DOHH2 (cell line): ENCODE data around the gene MARK3.

Source experiments
- H3F3A ChIP-seq: fragments of 200-600 bp; sonication (generic), shearing (Covaris generic); 2 replicates; pipeline ENCODE4 v1.6.0; 2016; ENCODE audit warnings: antibody characterized with exemption, mild to moderate bottlenecking; ENCODE audit not compliant: control insufficient read depth, insufficient read depth
- H3K27ac ChIP-seq: fragments of 200-600 bp; sonication (generic); 2 replicates; pipeline ENCODE4 v1.5.1; 2014; ENCODE audit warnings: low read depth, mild to moderate bottlenecking, low read length, moderate library complexity
- H3K27me3 ChIP-seq: fragments of 200-600 bp; sonication (generic); 2 replicates; pipeline ENCODE4 v1.6.1; 2014; ENCODE audit warnings: mild to moderate bottlenecking, low read length, mixed read lengths; ENCODE audit not compliant: control insufficient read depth
- H3K36me3 ChIP-seq: fragments of 200-600 bp; sonication (generic); 2 replicates; pipeline ENCODE4 v1.6.1; 2014; ENCODE audit warnings: mild to moderate bottlenecking, low read length, moderate library complexity, mixed read lengths; ENCODE audit not compliant: control insufficient read depth
- H3K4me1 ChIP-seq: fragments of 200-600 bp; sonication (generic); 2 replicates; pipeline ENCODE4 v1.6.1; 2014; ENCODE audit warnings: mild to moderate bottlenecking, low read length, mixed read lengths; ENCODE audit not compliant: control insufficient read depth
- H3K4me2 ChIP-seq: fragments of 200-600 bp; sonication (generic); 2 replicates; pipeline ENCODE4 v1.6.0; 2014; ENCODE audit warnings: mild to moderate bottlenecking, low read length, moderate library complexity
- H3K4me3 ChIP-seq: fragments of 200-600 bp; sonication (generic); 2 replicates; pipeline ENCODE4 v1.5.1; 2014; ENCODE audit warnings: mild to moderate bottlenecking, low read length, mixed read lengths
- H3K79me2 ChIP-seq: fragments of 200-600 bp; sonication (generic); 2 replicates; pipeline ENCODE4 v1.6.1; 2014; ENCODE audit warnings: mild to moderate bottlenecking, low read length, mixed read lengths; ENCODE audit not compliant: control insufficient read depth
- H3K9me2 ChIP-seq: fragments of 200-600 bp; sonication (generic); replicated peaks from 2 replicates; pipeline ENCODE4 v1.6.1; 2014; ENCODE audit warnings: mild to moderate bottlenecking, low read length, mixed read lengths; ENCODE audit not compliant: control insufficient read depth
- H3K9me3 ChIP-seq: fragments of 200-600 bp; sonication (generic); 2 replicates; pipeline ENCODE4 v1.6.1; 2014; ENCODE audit warnings: antibody characterized with exemption, low read length, mixed read lengths; ENCODE audit not compliant: control insufficient read depth, insufficient read depth
- H4K20me1 ChIP-seq: fragments of 200-600 bp; sonication (generic); 2 replicates; pipeline ENCODE4 v1.6.0; 2014; ENCODE audit warnings: low read depth, mild to moderate bottlenecking, antibody characterized with exemption, low read length, moderate library complexity; ENCODE audit not compliant: control insufficient read depth, insufficient read depth
- EZH2phosphoT487 ChIP-seq: fragments of 200-600 bp; sonication (generic); IDR thresholded peaks from 2 replicates; pipeline ENCODE4 v1.6.1; 2017; ENCODE audit warnings: borderline replicate concordance, mild to moderate bottlenecking, antibody characterized with exemption, low read length, moderate library complexity, mixed read lengths
- TF ChIP-seq, protein P1 (sequence below): fragments of 200-600 bp; sonication (generic); IDR thresholded peaks from one replicate; pipeline ENCODE4 v1.5.1; 2014; ENCODE audit warnings: antibody characterized with exemption, mild to moderate bottlenecking, low read depth, low read length; ENCODE audit not compliant: poor library complexity, severe bottlenecking

MARK3 gene

DNA sequence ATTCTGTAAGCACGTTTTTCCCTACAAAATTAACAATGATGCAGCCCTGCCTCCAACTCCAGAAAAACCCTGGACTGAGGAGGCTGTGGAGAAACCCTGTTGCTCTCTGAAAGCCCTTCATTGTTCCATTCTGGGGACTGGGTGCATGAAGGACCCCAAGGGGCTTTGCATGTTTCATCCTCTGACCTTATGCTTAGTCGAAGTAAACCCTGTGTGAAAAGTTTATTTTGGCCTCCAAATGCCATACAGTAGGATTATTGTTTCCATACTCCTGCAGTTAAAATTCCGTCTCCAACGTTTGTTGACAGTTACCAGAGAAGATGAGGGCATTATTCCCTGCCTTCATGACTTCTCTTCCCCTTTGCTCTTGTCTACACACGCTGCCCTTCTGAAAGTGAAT, 91.4 kb downstream of the MARK3 start:
- no peaks in the 10 kb centered on the region for H3K9me2 ChIP-seq
- H3K27ac ChIP-seq: no peak overlapping the region

GRCh38 chr14:103480595-103480994, 95.4 kb downstream of the MARK3 start:
- Histone ChIP-seq H3K27ac (peak overlapping the region; percentile 22), H3K4me1 (peaks cover 23% of the 10 kb centered on the region), H3K79me2 (no peaks in the 10 kb centered on the region), H3K36me3 (peaks cover 38% of the 10 kb centered on the region), H3F3A (peaks cover 5% of the 10 kb centered on the region), H3K9me3 (no peaks in the 10 kb centered on the region), H3K27me3 (no peaks in the 10 kb centered on the region), H3K4me3 (peak overlapping the region; percentile 9; the same call in 1 of the 2 replicates), H4K20me1 (no peaks in the 10 kb centered on the region), H3K4me2 (peak overlapping the region; percentile 49), H3K9me2 (no peaks in the 10 kb centered on the region)
- no peak for TF ChIP-seq EZH2phosphoT487
- TF ChIP-seq, protein P1, sequence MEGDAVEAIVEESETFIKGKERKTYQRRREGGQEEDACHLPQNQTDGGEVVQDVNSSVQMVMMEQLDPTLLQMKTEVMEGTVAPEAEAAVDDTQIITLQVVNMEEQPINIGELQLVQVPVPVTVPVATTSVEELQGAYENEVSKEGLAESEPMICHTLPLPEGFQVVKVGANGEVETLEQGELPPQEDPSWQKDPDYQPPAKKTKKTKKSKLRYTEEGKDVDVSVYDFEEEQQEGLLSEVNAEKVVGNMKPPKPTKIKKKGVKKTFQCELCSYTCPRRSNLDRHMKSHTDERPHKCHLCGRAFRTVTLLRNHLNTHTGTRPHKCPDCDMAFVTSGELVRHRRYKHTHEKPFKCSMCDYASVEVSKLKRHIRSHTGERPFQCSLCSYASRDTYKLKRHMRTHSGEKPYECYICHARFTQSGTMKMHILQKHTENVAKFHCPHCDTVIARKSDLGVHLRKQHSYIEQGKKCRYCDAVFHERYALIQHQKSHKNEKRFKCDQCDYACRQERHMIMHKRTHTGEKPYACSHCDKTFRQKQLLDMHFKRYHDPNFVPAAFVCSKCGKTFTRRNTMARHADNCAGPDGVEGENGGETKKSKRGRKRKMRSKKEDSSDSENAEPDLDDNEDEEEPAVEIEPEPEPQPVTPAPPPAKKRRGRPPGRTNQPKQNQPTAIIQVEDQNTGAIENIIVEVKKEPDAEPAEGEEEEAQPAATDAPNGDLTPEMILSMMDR: no peak

More for the DNA sequence above, 91.4 kb downstream of the MARK3 start:
- no peaks in the 10 kb centered on the region for H3K9me3 ChIP-seq
- peaks cover 5% of the 10 kb centered on the region for H3F3A ChIP-seq
- H4K20me1 ChIP-seq: no peaks in the 10 kb centered on the region
- H3K4me3 ChIP-seq: no peak overlapping the region
- H3K79me2 ChIP-seq: no peaks in the 10 kb centered on the region
- H3K4me2 ChIP-seq: no peak overlapping the region
- no peaks in the 10 kb centered on the region for H3K27me3 ChIP-seq
- H3K36me3 ChIP-seq: peaks cover 50% of the 10 kb centered on the region
- peaks cover 23% of the 10 kb centered on the region for H3K4me1 ChIP-seq
- TF ChIP-seq, protein P1: no peak
- TF ChIP-seq EZH2phosphoT487: no peak

GRCh38 chr14:103483600-103483999, 98.4 kb downstream of the MARK3 start:
- Histone ChIP-seq H3K27ac (no peak overlapping the region), H3K27me3 (no peaks in the 10 kb centered on the region), H3K4me3 (no peak overlapping the region), H3K79me2 (no peaks in the 10 kb centered on the region), H3K4me2 (no peak overlapping the region), H3F3A (peaks cover 5% of the 10 kb centered on the region), H3K9me2 (no peaks in the 10 kb centered on the region), H4K20me1 (no peaks in the 10 kb centered on the region), H3K36me3 (peaks cover 34% of the 10 kb centered on the region), H3K4me1 (peaks cover 23% of the 10 kb centered on the region), H3K9me3 (no peaks in the 10 kb centered on the region)
- TF ChIP-seq, protein P1: no peak
- TF ChIP-seq EZH2phosphoT487: no peak
